GM18951 (cell line): ENCODE results near the gene MCUR1.
"Not testable (repeated sequence)": the region's sequence is repeated elsewhere in the genome, so short reads cannot be mapped to it uniquely, and the experiment has no call there.

Experiments
- POLR2A ChIP-seq: IDR thresholded peaks from 4 replicates; pipeline ENCODE4 v1.6.1; 2011; ENCODE audit warnings: mild to moderate bottlenecking; ENCODE audit not compliant: insufficient read length, insufficient read depth; ENCODE audit errors: extremely low read depth
- in situ Hi-C: fragments of 300-500 bp; cut with MboI; formaldehyde crosslinking; loops from one replicate; pipeline ENCODE4 v1.12.0; 2022; ENCODE audit warnings: low sequenced_read_pairs, mixed read lengths, inconsistent platforms; ENCODE audit not compliant: unreplicated experiment

MCUR1 gene

GRCh38 chr6:13838616-13839015 is 24.3 kb upstream of the MCUR1 start:
- TF ChIP-seq POLR2A: no peak
- in situ Hi-C loops: no loop called here

GRCh38 chr6:13836170-13836569 is 21.8 kb upstream of the MCUR1 start:
- no peak for TF ChIP-seq POLR2A
- in situ Hi-C loops: no loop called here

- no peak for TF ChIP-seq POLR2A
- in situ Hi-C loops: no loop called here
Observed at GRCh38 chr6:13834790-13835189, 20.4 kb upstream of the MCUR1 start.

- in situ Hi-C loops: not testable (repeated sequence)
Observed at GRCh38 chr6:13834018-13834417, 19.7 kb upstream of the MCUR1 start.

GRCh38 chr6:13832778-13833177 is 18.4 kb upstream of the MCUR1 start:
- in situ Hi-C loops: no loop called here
- TF ChIP-seq POLR2A: no peak

GRCh38 chr6:13831615-13832014 is 17.3 kb upstream of the MCUR1 start:
- TF ChIP-seq POLR2A: no peak
- in situ Hi-C loops: no loop called here

GRCh38 chr6:13830803-13831202 is 16.4 kb upstream of the MCUR1 start:
- TF ChIP-seq POLR2A: no peak
- in situ Hi-C loops: no loop called here

- in situ Hi-C loops: not testable (repeated sequence)
Observed at GRCh38 chr6:13829419-13829818, 15.1 kb upstream of the MCUR1 start.

GRCh38 chr6:13828656-13829301 is 14.4 kb upstream of the MCUR1 start:
- in situ Hi-C loops: not testable (repeated sequence)

GRCh38 chr6:13827032-13827431 is 12.7 kb upstream of the MCUR1 start:
- TF ChIP-seq POLR2A: no peak

GRCh38 chr6:13825871-13826270 is 11.5 kb upstream of the MCUR1 start:
- in situ Hi-C loops: no loop called here
- no peak for TF ChIP-seq POLR2A

More at GRCh38 chr6:13827032-13827431, 12.7 kb upstream of the MCUR1 start:
- in situ Hi-C loops: no loop called here

- in situ Hi-C loops: no loop called here
- TF ChIP-seq POLR2A: no peak
Observed at GRCh38 chr6:13818341-13818740, 4.0 kb upstream of the MCUR1 start.

- in situ Hi-C loops: no loop called here
- TF ChIP-seq POLR2A: no peak
Observed at GRCh38 chr6:13814938-13815575, 700 bp upstream of the MCUR1 start.

GRCh38 chr6:13813621-13814175 is 659 bp downstream of the MCUR1 start:
- in situ Hi-C loops: no loop called here
- no peak for TF ChIP-seq POLR2A
